Right renal pelvis (tissue), 4 donors: ENCODE results near the gene HRH1. TPM values are rescaled to one million over a fixed set of nuclear protein-coding genes. Genes with fewer than 3 reads are reported as not detected.
"Not testable (repeated sequence)": the region's sequence is repeated elsewhere in the genome, so short reads cannot be mapped to it uniquely, and the experiment has no call there.

Experiments used
- DNase-seq, 4 donors: peaks; one replicate each; pipeline ENCODE4 v3.0.0-alpha.2; 2013; ENCODE audit warnings: low read depth in 4 of 4, low spot score in 3 of 4, missing footprints in 1 of 4
- polyA plus RNA-seq, 4 donors: library from polyadenylated mRNA; unstranded; fragments of 120-200 nt; gene quantifications; one replicate each; pipeline ENCODE4 v1.2.1, GENCODE V29; 2013; ENCODE audit not compliant: insufficient read length in 4 of 4

Gene HRH1
- polyA plus RNA-seq, 4 donors, result 2.3 to 3.0 (median 2.6) TPM

DNA sequence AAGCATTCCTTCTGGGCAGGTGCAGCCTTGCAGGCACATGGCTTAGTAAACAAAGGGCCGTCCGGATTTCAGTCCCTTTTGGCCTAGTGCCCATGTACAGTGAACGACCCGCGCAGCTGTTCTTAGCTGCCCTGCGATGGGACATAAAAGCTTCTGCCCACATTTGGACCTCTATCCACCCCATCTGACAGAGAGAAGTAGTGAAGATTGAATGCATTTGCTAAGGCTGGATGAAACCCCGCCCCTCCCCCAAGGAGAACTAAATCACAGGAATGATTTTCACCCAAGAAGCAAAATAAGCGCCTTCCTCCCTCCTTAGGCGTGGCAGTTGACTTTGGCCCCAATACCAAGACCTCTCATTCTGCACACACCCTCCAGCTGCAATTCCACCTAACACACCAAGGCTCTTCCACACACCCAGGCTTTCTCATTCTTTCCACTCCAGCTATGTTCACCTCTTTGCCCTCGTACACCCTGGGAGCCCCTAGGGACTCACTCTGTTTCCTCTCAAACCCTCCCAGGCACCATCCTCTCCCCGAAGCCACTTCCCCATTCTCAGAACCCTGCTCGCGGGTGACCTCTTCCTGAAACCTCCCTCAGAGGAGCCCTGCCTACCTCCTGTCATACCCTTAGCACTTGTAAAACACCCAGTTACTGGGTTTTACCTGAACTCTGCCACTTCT lies 14.1 kb upstream of the HRH1 start:
- DNase-seq, result no peak

DNA sequence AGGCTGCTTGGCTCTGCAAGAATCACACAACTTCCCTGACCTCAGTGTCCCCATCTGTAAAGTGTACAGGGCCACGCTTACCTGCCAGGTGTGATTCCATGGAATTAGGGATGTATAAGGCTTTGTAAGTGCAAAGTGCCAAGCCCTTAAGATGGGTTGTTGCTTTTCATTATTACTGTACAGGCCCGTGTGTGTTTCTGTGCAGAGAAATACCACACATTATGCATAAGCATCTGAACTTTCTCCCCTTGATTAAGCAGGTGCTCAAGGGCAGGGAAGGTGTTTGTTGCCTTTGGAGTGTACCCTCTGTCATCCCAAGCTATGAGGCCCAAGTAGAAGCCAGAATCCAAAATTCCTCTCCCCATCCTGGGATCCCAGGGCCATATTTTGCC lies 13.6 kb upstream of the HRH1 start:
- DNase-seq, result no peak

DNA sequence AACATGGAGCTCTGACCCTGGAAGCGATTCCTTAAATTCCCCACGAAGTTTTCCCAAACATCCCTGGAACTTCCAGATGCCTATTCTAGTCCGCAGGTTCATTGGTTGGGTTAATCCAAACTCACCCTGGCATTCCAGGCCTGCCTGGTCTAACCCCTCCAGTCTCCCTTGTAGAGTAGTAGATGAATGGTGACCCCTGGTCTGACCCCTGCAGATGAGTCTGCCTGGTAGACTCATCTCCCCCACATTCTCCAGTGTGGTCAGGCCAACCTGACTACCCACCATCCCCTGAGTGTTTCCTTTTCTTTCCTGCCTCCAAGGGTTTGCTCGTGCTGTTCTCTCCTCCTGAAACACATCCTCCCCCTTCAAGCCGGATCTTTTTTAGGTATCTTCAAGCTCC lies 10.8 kb upstream of the HRH1 start:
- DNase-seq, result no peak

DNA sequence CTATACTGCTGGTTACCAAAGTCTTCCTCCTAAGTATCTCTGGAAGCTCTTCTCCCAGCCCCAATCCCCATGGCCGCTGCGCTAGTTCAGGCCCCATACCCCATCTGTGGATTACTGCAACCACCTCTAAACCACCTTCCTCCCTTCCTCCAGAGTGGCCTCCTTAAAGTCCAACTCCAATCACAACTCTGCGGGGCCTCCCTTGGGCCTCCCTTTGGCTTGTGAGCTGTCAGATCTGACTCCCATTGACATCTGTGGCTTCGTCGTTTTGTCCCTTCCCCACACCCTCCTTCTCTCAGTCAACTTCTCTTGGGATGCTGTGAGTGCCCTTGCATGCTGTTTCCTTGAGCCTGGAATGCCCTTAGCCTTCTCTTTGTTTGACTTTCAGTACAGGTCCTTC lies 9.3 kb upstream of the HRH1 start:
- DNase-seq, result no peak

DNA sequence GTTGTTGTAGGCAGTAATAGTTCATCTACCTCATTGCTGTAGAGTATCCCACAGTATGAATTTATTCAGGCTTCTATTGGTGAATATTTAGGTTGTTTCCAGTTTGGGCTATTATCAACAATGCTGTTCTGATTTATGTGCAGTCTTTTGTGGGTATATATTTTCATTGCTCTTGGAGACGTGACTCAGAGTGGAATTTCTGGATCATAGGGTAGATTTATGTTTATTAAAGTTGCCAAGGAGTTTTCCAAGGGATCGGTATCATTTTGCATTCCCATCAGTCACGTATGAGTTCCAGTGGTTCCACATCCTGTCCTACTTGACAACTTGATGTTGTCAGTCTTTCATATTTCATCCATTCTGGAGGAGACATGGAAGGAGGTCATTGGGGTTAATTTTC lies 8.4 kb upstream of the HRH1 start:
- DNase-seq, result no peak

DNA sequence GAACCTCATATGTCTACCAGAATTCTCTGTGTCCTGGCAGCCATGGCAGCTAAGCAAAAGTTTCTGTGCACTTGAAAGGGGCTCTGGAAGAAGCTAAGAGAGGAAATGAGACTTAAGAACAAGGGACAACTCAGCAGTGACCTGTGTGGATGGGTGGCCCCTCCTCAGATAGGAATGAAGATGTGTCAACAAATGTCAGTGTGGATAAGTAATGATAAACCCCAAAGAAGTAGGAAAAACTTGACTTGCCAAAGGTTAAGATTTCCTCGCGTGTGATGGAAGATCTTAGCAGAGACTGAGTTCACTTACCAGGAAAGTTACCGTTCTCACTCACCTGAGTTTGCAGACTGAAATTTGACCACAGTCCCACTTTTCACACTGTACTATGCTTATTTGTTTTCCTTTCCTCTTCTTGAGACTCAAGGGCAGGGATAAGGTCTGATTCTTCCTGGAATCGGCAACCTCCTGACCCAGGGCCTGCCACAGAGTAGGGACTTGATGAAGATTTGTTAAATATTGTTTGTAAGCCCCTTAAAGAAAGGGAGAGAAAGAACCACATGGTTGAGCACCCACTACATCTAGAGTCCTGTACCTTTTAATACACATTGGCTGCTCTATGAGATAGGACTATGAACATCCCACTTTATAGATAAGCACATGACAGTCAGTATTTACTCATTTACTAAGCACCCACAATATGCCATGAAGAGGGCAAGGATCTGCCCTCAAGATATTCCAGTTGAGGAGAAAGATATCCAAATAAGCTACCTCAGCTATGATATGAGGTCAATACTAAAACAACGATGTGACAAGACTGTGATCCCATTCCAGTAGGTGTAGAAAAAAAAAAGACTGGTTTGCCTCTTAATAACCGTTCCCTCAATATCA lies 7.3 kb upstream of the HRH1 start:
- DNase-seq, result no peak

DNA sequence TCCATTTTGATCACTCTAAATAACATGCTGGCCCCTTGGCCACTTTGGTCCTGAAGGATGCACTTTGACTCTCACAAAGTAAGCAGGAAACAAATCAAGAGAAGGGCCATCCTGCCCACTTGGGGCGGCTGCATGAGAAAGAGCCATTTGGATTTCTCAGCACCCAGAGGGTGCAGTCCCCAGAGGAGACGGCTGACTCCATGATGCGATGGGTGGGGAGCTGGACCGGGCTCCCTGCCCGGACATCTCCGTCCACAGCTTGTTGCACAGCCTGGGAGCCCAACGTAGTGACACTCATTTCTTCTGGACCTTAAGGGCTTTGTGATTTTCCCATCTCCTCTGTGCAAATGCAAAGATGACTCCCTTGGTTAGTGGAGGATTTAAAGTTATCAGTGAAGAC lies 4.0 kb upstream of the HRH1 start:
- DNase-seq, result no peak

DNA sequence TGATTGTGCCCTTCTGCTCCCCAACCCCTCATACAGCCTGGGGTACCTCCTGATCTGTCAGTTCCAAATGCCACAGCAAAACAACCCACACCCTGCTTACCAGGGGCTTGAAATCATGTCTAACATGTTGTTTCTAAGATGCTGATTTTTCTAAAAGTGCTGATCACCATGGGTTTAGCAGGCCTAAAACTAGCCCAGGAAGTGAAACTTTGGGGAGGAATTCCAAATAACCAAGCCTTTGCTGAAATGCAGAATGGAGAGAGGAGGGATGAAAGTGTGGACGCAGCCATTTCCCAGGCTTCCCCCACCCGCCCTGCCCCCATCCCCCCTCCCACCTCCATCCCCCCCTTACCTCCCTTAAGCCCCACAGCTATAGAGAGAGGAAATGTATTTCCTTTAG lies 2.0 kb upstream of the HRH1 start:
- DNase-seq, result no peak

DNA sequence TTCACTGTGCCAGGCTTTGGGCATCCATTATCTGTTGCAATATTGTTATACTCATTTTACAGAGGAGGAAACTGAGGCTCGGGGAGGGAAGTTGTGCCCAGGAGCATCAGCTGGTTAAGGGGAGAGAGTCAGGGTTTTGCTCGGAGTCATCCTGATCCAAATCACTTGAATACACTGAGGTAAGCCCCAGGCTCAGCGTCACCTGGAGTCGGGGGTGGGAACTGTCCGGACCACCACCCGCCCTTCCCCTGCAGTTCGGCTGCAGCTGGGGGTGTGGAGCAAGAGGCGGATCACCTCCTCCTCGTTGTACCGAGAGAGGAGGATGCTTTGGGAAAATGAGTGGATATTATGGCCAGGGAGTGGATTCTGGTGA lies 646 bp downstream of the HRH1 start:
- DNase-seq, result no peak

DNA sequence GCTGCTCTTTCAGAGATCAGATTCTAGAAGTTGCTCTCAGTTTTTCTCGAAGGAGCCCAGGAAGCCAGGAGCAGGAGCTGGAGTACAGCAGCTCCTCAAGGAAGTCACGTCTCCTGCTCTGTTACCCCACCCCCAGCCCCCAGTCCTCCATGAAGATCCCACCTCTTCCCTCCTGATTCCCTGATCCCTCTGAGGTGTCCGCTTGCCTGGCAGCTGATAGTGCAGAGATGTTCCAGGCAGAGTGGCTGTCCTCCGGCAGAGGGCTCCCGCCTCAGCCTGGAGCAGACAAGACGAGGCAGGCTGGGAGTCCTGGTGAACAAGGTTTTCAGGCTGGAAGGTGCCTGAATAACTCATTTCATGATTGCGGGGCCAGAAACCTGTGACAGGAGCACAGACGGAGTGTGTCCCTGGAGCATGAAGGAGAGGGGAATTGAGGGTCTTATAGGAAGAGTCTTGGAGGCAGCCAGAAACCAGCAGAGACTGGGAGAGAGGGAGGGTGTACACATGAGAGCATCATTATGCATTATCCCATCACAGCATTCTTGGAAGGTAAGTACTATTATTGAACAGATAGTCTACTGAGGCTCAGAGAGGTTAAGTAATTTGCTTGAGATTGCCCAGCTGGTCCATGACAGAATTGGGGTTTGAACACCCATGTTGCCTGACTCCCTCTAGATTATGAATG lies 1.2 kb downstream of the HRH1 start:
- DNase-seq, result no peak

DNA sequence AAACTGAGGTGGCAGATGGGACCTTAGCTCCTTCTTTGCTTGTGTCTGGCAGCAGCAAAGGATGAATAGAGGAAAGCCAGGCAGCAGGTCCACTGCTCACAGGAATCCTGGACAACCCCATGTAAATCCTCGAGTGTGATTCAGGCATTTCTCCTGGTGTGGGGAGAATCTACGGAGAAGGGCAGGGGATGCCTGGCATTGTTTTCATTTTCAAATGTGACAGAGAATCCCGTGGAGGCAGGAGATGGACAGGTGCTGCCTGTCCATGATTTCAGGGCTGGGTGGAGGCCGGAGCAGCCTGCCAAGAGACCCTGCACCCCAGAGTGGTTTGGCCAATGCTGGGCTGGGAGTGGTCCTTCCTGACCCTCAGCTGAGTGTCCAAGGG lies 1.7 kb downstream of the HRH1 start:
- no peak for DNase-seq

DNA sequence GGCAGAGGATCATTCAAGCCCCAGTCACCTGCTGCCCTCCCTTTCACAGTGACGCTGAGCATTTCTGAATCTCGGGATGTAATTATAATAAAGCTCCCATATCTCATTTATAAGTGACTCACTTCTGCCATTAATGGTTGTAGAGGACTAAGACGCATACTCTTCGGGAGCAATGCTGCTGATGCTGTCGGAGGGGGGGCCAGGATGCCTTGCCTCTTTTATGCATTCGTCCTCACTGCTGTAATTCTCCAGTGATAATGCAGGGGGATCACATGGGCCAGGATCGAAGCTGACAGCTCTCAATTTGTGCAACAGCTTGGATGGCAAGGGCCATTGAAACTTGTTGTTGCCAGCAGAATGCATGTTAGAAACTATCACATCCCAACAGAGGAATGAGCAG lies 3.1 kb downstream of the HRH1 start:
- no peak for DNase-seq

DNA sequence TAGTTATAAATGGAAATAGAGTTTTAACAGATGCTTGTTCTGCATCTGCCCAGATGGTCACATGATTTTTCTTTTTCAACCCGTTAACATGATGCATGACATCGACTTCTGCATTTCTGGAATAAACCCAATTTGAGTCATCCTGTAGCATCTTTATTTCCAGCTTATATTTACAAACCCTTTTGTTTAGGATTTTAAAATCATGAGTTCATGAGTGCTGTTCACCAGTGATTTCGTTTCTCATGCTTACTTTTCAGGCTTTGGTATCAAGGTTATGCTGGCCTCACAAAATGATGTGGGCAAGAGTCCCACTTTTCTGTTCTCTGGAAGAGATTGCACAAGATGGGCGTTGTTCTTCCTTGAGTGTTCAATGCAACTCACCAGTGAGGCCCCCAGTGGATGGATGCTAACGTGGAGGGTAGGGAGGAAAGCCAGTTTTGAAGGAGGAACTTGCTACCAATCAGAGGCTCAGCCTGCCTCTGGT lies 5.2 kb downstream of the HRH1 start:
- DNase-seq, result no peak

DNA sequence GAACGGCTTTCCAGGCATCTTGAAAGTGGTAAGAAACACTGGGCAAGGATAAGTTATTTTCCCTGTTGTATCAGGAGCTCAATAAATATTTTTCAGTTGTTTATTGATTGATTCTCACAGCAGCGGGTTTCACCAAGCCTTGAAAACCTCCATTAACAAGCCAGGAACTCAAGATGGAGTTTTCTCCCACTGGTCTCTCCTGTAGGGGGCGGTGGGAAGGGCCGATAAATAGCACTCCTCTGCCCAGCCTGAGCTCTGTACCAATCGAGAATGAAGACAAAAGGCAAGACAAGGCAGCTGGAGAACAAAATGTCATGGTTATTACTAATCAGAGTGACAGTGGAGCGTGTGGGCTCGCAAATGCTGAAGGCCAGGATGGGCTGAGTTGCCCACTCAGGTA lies 7.4 kb downstream of the HRH1 start:
- no peak for DNase-seq

DNA sequence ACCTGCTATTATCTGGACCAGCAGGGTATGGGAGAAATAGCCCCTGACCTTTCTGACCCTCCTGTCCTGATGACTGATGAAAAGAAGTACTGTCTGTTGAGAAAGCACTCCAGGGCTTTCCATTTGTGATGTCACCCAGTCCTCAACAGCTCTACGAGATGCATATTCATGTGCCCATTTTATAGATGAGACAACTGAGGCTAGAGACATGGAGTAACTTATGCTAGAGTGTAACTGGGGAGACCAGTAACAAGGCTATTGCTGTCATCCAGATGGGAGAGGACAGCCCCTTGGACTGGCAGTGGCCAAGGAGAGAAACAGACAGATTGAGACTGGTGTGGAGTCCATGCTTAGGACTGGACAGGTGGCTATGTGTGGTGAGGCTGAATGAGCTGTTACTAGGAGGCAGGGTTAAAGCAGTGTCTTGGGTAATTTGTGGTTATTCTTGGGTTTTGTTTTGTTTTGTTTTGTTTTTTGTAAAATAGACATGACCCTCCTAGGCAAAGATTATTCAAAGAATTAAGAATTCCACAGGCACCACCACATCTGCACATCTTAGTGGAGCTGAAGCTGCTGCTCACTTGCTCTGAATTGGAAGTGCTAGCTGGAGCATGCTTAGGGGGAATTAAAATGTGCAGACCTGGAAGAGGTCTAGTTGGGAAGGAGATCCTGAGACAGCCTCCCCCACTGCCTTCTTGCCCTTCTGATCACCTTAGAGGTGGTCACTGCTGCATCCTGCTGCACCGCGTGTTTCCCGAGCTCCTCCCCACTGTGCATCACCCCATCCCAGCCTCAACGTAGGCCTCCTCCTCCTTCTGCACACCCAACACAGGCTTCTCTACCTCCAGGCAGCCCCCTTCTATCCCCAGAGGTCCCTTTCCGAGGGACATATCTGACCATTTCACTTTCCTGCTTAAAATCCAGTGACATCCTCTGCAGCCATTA lies 8.4 kb downstream of the HRH1 start:
- no peak for DNase-seq

DNA sequence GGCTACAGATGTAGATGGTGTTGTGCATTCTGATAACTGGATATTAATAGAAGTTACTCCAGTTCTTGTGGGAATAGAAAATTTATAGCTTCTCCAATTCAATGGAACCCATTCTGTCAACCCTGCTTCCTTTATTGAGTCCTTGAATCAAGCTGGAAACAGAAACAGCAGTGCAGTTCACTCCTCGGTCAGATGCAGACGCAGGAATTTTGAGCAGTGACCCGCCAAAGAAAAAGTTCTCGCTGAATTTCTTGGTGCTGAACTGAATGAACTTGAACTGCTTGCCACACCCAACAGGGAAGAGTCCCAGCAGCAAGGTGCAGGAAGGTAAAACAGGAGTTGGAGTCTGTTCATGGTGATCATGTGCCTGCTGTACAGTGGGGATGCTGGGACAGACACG lies 10.3 kb downstream of the HRH1 start:
- no peak for DNase-seq

DNA sequence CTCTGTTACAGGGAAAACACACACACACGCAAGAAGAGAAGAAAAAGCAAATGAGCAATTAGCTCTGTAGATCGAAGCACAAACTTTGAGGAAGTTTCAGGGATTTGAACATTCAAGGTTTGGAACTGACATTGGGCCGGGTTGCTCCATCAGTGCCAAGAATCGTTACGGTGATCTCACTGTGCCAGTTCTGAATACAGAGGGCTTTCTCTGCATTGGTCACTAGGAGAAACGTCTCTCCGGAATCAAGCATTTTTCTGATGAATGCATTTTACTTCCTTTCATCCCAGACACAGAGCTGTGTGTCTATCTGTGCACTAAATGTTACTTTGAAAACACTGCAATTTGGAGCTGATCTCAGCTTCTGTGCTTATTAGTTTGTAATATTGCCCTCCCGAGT lies 11.2 kb downstream of the HRH1 start:
- no peak for DNase-seq

DNA sequence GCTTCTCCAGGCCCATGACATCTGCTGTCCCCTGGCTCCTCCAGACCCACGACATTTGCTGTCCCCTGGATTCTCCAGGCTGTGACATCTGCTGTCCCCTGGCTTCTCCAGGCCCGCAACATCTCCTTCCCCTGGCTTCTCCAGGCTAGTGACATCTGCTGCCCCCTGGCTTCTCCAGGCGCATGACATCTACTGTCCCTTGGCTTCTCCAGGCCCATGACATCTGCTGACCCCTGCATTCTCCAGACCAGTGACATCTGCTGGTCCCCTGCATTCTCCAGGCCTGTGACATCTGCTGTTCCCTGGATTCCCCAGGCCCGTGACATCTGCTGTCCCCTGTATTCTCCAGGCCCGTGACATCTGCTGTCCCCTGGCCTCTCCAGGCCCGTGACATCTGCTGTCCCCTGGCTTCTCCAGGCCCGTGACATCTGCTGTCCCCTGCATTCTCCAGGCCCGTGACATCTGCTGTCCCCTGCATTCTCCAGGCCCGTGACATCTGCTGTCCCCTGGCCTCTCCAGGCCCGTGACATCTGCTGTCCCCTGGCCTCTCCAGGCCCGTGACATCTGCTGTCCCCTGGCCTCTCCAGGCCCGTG lies 12.6 kb downstream of the HRH1 start:
- not testable (repeated sequence) for DNase-seq

DNA sequence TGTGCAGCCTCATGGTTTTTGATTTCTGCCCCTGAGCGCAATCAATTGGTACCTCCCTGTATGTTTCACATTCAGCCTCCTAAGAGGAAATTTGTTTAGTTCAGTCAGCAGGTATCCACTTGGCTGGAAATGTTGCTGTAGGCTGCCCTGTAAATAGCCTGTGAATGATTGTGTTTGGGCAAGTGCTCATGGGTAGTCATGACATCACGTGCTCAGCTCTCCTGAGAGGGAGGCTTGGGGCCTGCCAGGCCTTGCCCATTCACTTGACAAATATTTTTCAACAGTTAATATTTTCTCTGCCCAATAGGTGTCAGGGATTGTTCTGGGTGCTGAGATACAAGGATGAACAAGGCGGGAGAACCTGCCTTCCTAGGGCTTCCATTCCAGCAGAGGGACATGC lies 13.3 kb downstream of the HRH1 start:
- no peak for DNase-seq

DNA sequence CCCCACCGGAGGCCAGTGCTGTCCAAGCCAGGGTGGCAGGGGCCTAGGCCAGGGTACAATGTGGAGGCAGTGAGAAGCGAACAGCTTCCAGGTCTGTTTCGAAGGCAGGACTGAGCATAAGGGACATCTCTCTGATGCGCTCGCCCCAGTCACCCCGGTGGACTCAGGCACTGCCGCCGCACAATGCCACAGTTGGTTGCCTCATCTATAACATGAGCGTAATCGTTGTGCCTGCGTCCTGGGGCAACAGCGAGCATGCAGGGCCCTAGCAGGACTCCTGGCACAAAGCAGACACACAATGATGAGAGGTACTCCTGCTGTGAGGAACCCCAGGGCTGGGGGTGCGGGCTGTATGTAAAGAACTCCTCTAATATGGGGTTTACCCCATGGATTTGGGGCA lies 14.1 kb downstream of the HRH1 start:
- DNase-seq, result no peak
